ENCODE results near the gene MAMDC4.

Gene MAMDC4

DNA sequence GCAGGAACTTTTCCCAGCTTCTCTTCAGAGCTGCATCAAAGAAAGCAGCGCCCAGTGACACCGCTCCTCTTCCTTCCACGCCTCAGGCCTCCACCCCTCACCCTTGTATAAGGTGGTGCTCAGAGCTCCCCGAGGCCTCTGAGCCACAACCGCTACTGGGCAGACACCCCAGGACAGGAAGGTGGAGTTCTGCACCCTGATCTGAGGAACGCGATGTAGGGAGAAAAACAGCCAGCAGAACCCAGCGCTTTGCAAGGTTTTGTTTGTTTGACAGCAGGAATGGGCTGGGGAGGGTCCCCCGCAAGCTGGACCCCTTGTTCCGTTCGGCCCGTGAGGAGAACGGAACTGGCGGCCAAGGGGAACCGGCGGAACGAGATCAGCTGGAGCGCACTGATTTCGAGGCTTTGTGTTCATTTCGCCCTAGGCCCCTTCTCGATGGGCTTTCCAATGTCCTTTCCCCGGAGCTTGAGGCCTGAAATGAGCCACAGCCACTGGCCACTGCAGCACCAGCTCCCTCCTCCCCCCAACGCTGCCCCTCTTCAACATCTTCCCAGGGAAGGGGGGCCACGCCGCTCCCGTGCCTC, 9.8 kb downstream of the MAMDC4 start:
- Histone ChIP-seq H3K4me3 (ENCODE audit: low read depth, low read length) (no peak overlapping the region), H3K27ac (ENCODE audit: extremely low read depth, low read depth, low read length) (no peak overlapping the region), H3K36me3 (ENCODE audit: control insufficient read depth in 2 of 2, insufficient read depth in 1 of 2, low read length in 2 of 2) (peaks cover 0 to 67% of the 10 kb centered on the region in 2 experiments; a peak in 2 of 3 replicates), H3K4me1 (ENCODE audit: control insufficient read depth, insufficient read depth, low read length) (no peaks in the 10 kb centered on the region), H3K9me3 (ENCODE audit: control insufficient read depth, insufficient read depth, low read depth, low read length) (no peaks in the 10 kb centered on the region)
- ChIA-PET CTCF (interaction anchor here (0.6 to 1.3 kb wide), 4 partner anchors 8 to 174 kb away, joined by 3 to 4 read pairs (median 4); no protein-coding TSS in a partner anchor), POLR2A (interaction anchor here (0.5 to 2.7 kb wide), 5 partner anchors 10 to 130 kb away, joined by 3 to 9 read pairs (median 4); partner anchors contain the start of genes MAMDC4 and PAXX)
- TF ChIP-seq HOXA7 (CRISPR knock-in tag; IDR thresholded peaks at IDR 0.05; ENCODE audit: borderline replicate concordance) (no peak), ZNF132 (tag by site-specific recombination; IDR thresholded peaks at IDR 0.05; ENCODE audit: borderline replicate concordance) (no peak), ZNF548 (tag by site-specific recombination; IDR thresholded peaks at IDR 0.05) (no peak), ZBTB17 (tag by site-specific recombination; IDR thresholded peaks at IDR 0.05) (no peak), KLF7 (tag by site-specific recombination; IDR thresholded peaks at IDR 0.05; ENCODE audit: borderline replicate concordance) (no peak), ZNF433 (tag by site-specific recombination; IDR thresholded peaks at IDR 0.05; ENCODE audit: low read depth) (no peak), ZNF311 (tag by site-specific recombination; IDR thresholded peaks at IDR 0.05; ENCODE audit: borderline replicate concordance) (no peak), RBAK (tag by site-specific recombination; IDR thresholded peaks at IDR 0.05) (no peak), ZSCAN30 (tag by site-specific recombination; IDR thresholded peaks at IDR 0.05) (no peak), ZNF658 (tag by site-specific recombination; IDR thresholded peaks at IDR 0.05) (no peak), KLF16 (tag by site-specific recombination; IDR thresholded peaks at IDR 0.05) (no peak), HOXD13 (CRISPR knock-in tag; IDR thresholded peaks at IDR 0.05; ENCODE audit: borderline replicate concordance) (no peak), TCF7L2 (IDR thresholded peaks at IDR 0.05; ENCODE audit: borderline replicate concordance, low read depth, low read length) (no peak), ZNF76 (tag by site-specific recombination; IDR thresholded peaks at IDR 0.05; ENCODE audit: borderline replicate concordance, low read depth) (no peak), ZNF140 (tag by site-specific recombination; IDR thresholded peaks at IDR 0.05) (no peak), ZNF223 (tag by site-specific recombination; IDR thresholded peaks at IDR 0.05) (no peak), ZFHX2 (tag by site-specific recombination; conservative IDR thresholded peaks at IDR 0.05) (no peak)
- TF ChIP-seq, protein P1, sequence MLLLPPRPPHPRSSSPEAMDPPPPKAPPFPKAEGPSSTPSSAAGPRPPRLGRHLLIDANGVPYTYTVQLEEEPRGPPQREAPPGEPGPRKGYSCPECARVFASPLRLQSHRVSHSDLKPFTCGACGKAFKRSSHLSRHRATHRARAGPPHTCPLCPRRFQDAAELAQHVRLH (tag by site-specific recombination; IDR thresholded peaks at IDR 0.05) = no peak
- TF ChIP-seq, protein P2, sequence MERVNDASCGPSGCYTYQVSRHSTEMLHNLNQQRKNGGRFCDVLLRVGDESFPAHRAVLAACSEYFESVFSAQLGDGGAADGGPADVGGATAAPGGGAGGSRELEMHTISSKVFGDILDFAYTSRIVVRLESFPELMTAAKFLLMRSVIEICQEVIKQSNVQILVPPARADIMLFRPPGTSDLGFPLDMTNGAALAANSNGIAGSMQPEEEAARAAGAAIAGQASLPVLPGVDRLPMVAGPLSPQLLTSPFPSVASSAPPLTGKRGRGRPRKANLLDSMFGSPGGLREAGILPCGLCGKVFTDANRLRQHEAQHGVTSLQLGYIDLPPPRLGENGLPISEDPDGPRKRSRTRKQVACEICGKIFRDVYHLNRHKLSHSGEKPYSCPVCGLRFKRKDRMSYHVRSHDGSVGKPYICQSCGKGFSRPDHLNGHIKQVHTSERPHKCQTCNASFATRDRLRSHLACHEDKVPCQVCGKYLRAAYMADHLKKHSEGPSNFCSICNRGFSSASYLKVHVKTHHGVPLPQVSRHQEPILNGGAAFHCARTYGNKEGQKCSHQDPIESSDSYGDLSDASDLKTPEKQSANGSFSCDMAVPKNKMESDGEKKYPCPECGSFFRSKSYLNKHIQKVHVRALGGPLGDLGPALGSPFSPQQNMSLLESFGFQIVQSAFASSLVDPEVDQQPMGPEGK (tag by site-specific recombination; IDR thresholded peaks at IDR 0.05) = no peak
- TF ChIP-seq, protein P3, sequence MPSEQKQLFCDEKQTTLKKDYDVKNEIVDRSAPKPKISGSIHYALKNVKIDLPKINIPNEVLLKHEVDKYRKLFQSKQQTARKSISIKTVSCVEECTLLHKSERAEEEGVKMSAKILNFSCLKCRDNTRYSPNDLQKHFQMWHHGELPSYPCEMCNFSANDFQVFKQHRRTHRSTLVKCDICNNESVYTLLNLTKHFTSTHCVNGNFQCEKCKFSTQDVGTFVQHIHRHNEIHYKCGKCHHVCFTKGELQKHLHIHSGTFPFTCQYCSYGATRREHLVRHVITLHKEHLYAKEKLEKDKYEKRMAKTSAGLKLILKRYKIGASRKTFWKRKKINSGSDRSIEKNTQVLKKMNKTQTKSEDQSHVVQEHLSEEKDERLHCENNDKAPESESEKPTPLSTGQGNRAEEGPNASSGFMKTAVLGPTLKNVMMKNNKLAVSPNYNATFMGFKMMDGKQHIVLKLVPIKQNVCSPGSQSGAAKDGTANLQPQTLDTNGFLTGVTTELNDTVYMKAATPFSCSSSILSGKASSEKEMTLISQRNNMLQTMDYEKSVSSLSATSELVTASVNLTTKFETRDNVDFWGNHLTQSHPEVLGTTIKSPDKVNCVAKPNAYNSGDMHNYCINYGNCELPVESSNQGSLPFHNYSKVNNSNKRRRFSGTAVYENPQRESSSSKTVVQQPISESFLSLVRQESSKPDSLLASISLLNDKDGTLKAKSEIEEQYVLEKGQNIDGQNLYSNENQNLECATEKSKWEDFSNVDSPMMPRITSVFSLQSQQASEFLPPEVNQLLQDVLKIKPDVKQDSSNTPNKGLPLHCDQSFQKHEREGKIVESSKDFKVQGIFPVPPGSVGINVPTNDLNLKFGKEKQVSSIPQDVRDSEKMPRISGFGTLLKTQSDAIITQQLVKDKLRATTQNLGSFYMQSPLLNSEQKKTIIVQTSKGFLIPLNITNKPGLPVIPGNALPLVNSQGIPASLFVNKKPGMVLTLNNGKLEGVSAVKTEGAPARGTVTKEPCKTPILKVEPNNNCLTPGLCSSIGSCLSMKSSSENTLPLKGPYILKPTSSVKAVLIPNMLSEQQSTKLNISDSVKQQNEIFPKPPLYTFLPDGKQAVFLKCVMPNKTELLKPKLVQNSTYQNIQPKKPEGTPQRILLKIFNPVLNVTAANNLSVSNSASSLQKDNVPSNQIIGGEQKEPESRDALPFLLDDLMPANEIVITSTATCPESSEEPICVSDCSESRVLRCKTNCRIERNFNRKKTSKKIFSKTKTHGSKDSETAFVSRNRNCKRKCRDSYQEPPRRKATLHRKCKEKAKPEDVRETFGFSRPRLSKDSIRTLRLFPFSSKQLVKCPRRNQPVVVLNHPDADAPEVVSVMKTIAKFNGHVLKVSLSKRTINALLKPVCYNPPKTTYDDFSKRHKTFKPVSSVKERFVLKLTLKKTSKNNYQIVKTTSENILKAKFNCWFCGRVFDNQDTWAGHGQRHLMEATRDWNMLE (tag by site-specific recombination; conservative IDR thresholded peaks at IDR 0.05; ENCODE audit: low read depth) = no peak
